Suprapubic skin (tissue), 4 donors: ENCODE data around the gene ANXA4.

Experiments
- CTCF ChIP-seq, 2 donors: fragments of 200-600 bp in 1 of 2; fragments of 450-650 bp in 1 of 2; sonication (generic) in 1 of 2; IDR thresholded peaks; one replicate each; pipeline ENCODE4 v1.5.1; 2016 to 2019; ENCODE audit warnings: antibody characterized with exemption in 2 of 2, mild to moderate bottlenecking in 1 of 2, moderate library complexity in 1 of 2
- EP300 ChIP-seq: sonication (generic); formaldehyde crosslinking; IDR thresholded peaks from one replicate; pipeline ENCODE4 v1.6.1; 2017; ENCODE audit warnings: antibody characterized with exemption
- POLR2AphosphoS5 ChIP-seq, 3 donors: sonication (generic); formaldehyde crosslinking; IDR thresholded peaks; one replicate each; pipeline ENCODE4 v1.6.1; 2017; ENCODE audit warnings: antibody characterized with exemption in 3 of 3

DNA sequence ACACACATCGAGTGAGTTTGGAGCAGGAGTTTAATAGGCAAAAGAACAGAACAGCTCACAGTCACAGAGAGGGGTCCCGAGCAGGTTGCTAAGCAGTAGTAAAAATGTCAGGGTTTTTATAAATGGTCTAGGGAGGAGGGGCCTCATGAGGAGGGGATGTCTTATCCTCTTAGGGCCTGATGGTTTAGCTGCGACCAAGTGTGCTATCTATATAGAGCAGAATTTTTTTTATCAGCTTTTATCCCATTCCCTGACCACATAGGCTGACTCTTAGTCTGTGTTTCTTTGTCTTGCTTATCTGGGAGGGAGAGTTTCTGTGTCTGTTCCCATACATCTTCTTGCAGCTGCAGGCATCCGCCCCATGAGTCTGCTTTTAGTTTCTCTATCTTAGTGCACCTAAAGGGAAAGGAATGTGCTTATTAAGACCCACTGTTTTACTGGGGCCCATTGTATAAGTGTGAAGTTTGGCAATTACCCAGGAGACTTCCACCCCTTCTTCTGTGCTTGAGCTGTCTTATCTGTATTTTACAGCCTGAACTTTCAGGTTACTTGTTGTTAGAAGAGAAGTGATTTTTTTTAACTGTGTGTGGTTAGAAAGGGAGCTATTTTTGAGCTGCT, 57.1 kb downstream of the ANXA4 start:
- TF ChIP-seq EP300 (no peak), CTCF (IDR thresholded peaks at IDR 0.05) (no peak), POLR2AphosphoS5 (IDR thresholded peaks at IDR 0.05) (no peak)
